ENCODE measurements around the gene ITGA11. TPM values are rescaled to one million over a fixed set of nuclear protein-coding genes. Genes with fewer than 3 reads are reported as not detected.

The ITGA11 gene
- total and polyA plus RNA-seq, 2 experiments from 2014 or later = 0.03 to 0.40 TPM

GRCh38 chr15:68418611-68419161, 13.3 kb downstream of the ITGA11 start:
- H3K27ac Mint-ChIP-seq = no peak overlapping the region
- H3K27ac ChIP-seq (ENCODE audit: low read depth) = no peak overlapping the region
- ATAC-seq (no peak), DNase-seq (ENCODE audit: low spot score) (no peak)
- peaks cover 2% of the 10 kb centered on the region for H3K27me3 Mint-ChIP-seq (ENCODE audit: insufficient read depth, low read depth, poor library complexity)
- H3K4me2 ChIP-seq = no peak overlapping the region
- H3K4me3 Mint-ChIP-seq = no peak overlapping the region
- H4K20me1 ChIP-seq (replicated peaks; ENCODE audit: insufficient read depth) = no peaks in the 10 kb centered on the region
- no peaks in the 10 kb centered on the region; the same call in 2 of the 3 replicates for H3K36me3 Mint-ChIP-seq (ENCODE audit: low read depth)
- H3K4me3 ChIP-seq = no peak overlapping the region
- peaks cover 13% of the 10 kb centered on the region for H3K4me1 ChIP-seq (ENCODE audit: insufficient read depth)
- H3K27me3 ChIP-seq (ENCODE audit: insufficient read depth) = no peaks in the 10 kb centered on the region
- no peak overlapping the region for H2AFZ ChIP-seq
- H3F3A ChIP-seq (replicated peaks; ENCODE audit: low read depth) = no peaks in the 10 kb centered on the region
- 0 out of 2 replicates have a peak, but pooled peaks cover 4% of the 10 kb centered on the region for H3K9me2 ChIP-seq (ENCODE audit: insufficient read depth)
- TF ChIP-seq, protein P1, sequence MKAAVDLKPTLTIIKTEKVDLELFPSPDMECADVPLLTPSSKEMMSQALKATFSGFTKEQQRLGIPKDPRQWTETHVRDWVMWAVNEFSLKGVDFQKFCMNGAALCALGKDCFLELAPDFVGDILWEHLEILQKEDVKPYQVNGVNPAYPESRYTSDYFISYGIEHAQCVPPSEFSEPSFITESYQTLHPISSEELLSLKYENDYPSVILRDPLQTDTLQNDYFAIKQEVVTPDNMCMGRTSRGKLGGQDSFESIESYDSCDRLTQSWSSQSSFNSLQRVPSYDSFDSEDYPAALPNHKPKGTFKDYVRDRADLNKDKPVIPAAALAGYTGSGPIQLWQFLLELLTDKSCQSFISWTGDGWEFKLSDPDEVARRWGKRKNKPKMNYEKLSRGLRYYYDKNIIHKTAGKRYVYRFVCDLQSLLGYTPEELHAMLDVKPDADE (IDR thresholded peaks at IDR 0.05) = no peak
- TF ChIP-seq STAT1 (IDR thresholded peaks at IDR 0.05; ENCODE audit: unreplicated experiment) = no peak
- TF ChIP-seq, protein P2, sequence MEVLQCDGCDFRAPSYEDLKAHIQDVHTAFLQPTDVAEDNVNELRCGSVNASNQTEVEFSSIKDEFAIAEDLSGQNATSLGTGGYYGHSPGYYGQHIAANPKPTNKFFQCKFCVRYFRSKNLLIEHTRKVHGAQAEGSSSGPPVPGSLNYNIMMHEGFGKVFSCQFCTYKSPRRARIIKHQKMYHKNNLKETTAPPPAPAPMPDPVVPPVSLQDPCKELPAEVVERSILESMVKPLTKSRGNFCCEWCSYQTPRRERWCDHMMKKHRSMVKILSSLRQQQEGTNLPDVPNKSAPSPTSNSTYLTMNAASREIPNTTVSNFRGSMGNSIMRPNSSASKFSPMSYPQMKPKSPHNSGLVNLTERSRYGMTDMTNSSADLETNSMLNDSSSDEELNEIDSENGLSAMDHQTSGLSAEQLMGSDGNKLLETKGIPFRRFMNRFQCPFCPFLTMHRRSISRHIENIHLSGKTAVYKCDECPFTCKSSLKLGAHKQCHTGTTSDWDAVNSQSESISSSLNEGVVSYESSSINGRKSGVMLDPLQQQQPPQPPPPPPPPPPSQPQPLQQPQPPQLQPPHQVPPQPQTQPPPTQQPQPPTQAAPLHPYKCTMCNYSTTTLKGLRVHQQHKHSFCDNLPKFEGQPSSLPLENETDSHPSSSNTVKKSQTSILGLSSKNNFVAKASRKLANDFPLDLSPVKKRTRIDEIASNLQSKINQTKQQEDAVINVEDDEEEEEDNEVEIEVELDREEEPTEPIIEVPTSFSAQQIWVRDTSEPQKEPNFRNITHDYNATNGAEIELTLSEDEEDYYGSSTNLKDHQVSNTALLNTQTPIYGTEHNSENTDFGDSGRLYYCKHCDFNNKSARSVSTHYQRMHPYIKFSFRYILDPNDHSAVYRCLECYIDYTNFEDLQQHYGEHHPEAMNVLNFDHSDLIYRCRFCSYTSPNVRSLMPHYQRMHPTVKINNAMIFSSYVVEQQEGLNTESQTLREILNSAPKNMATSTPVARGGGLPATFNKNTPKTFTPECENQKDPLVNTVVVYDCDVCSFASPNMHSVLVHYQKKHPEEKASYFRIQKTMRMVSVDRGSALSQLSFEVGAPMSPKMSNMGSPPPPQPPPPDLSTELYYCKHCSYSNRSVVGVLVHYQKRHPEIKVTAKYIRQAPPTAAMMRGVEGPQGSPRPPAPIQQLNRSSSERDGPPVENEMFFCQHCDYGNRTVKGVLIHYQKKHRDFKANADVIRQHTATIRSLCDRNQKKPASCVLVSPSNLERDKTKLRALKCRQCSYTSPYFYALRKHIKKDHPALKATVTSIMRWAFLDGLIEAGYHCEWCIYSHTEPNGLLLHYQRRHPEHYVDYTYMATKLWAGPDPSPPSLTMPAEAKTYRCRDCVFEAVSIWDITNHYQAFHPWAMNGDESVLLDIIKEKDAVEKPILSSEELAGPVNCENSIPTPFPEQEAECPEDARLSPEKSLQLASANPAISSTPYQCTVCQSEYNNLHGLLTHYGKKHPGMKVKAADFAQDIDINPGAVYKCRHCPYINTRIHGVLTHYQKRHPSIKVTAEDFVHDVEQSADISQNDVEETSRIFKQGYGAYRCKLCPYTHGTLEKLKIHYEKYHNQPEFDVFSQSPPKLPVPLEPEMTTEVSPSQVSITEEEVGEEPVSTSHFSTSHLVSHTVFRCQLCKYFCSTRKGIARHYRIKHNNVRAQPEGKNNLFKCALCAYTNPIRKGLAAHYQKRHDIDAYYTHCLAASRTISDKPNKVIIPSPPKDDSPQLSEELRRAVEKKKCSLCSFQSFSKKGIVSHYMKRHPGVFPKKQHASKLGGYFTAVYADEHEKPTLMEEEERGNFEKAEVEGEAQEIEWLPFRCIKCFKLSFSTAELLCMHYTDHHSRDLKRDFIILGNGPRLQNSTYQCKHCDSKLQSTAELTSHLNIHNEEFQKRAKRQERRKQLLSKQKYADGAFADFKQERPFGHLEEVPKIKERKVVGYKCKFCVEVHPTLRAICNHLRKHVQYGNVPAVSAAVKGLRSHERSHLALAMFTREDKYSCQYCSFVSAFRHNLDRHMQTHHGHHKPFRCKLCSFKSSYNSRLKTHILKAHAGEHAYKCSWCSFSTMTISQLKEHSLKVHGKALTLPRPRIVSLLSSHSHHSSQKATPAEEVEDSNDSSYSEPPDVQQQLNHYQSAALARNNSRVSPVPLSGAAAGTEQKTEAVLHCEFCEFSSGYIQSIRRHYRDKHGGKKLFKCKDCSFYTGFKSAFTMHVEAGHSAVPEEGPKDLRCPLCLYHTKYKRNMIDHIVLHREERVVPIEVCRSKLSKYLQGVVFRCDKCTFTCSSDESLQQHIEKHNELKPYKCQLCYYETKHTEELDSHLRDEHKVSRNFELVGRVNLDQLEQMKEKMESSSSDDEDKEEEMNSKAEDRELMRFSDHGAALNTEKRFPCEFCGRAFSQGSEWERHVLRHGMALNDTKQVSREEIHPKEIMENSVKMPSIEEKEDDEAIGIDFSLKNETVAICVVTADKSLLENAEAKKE (CRISPR knock-in tag; IDR thresholded peaks at IDR 0.05) = no peak
- no peak for TF ChIP-seq NANOG (IDR thresholded peaks at IDR 0.05; ENCODE audit: borderline replicate concordance)
- no peak for TF ChIP-seq ZNF114 (CRISPR knock-in tag; IDR thresholded peaks at IDR 0.05)
- no peak for TF ChIP-seq JUNB (IDR thresholded peaks at IDR 0.05; ENCODE audit: unreplicated experiment)
- no peak for TF ChIP-seq EZH2 (IDR thresholded peaks at IDR 0.05; ENCODE audit: low read depth, unreplicated experiment)
- no peak for TF ChIP-seq POLR2AphosphoS5 (IDR thresholded peaks at IDR 0.05; ENCODE audit: low read depth)
- TF ChIP-seq EZH2phosphoT487 (IDR thresholded peaks at IDR 0.05; ENCODE audit: unreplicated experiment) = no peak
- TF ChIP-seq CTCF (conservative IDR thresholded peaks at IDR 0.05; ENCODE audit: low read depth in 2 of 2) = no peak
- TF ChIP-seq CREB1 (CRISPR knock-in tag; IDR thresholded peaks at IDR 0.05; ENCODE audit: low read depth) = no peak
- TF ChIP-seq ZNF331 (CRISPR knock-in tag; IDR thresholded peaks at IDR 0.05; ENCODE audit: low read depth) = no peak
- TF ChIP-seq, protein P3, sequence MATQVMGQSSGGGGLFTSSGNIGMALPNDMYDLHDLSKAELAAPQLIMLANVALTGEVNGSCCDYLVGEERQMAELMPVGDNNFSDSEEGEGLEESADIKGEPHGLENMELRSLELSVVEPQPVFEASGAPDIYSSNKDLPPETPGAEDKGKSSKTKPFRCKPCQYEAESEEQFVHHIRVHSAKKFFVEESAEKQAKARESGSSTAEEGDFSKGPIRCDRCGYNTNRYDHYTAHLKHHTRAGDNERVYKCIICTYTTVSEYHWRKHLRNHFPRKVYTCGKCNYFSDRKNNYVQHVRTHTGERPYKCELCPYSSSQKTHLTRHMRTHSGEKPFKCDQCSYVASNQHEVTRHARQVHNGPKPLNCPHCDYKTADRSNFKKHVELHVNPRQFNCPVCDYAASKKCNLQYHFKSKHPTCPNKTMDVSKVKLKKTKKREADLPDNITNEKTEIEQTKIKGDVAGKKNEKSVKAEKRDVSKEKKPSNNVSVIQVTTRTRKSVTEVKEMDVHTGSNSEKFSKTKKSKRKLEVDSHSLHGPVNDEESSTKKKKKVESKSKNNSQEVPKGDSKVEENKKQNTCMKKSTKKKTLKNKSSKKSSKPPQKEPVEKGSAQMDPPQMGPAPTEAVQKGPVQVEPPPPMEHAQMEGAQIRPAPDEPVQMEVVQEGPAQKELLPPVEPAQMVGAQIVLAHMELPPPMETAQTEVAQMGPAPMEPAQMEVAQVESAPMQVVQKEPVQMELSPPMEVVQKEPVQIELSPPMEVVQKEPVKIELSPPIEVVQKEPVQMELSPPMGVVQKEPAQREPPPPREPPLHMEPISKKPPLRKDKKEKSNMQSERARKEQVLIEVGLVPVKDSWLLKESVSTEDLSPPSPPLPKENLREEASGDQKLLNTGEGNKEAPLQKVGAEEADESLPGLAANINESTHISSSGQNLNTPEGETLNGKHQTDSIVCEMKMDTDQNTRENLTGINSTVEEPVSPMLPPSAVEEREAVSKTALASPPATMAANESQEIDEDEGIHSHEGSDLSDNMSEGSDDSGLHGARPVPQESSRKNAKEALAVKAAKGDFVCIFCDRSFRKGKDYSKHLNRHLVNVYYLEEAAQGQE (IDR thresholded peaks at IDR 0.05; ENCODE audit: unreplicated experiment) = no peak
- no peaks in the 10 kb centered on the region for H3K9me3 Mint-ChIP-seq
- no peaks in the 10 kb centered on the region for H3K36me3 ChIP-seq (ENCODE audit: insufficient read depth)
- peaks cover 29% of the 10 kb centered on the region for H3K4me1 Mint-ChIP-seq
- no peaks in the 10 kb centered on the region for H3K79me2 ChIP-seq (replicated peaks; ENCODE audit: insufficient read depth)

Data from GM23338 (cell line).